ENCODE data around the gene PSMB2. TPM values are rescaled to one million over a fixed set of nuclear protein-coding genes. Genes with fewer than 3 reads are reported as not detected.

PSMB2 gene
- total RNA-seq, 2 experiments from 2014 or later, result 28.7 to 86.3 TPM

- ChIA-PET POLR2A (no interaction called here), CTCF (ENCODE audit: unreplicated experiment) (no interaction called here)
- TF ChIP-seq CTCF (conservative IDR thresholded peaks at IDR 0.05; ENCODE audit: low read length), result no peak
- no peak for TF ChIP-seq EZH2phosphoT487 (IDR thresholded peaks at IDR 0.05; ENCODE audit: borderline replicate concordance, low read depth, low read length)
- DNase-seq (ENCODE audit: low spot score), result no peak
- H3K9me2 ChIP-seq (ENCODE audit: insufficient read depth, low read length), result no peaks in the 10 kb centered on the region
- peaks cover 44% of the 10 kb centered on the region for H3K36me3 ChIP-seq (ENCODE audit: insufficient read depth, low read length)
- no peak overlapping the region for H3K4me2 ChIP-seq (ENCODE audit: low read length)
- no peak overlapping the region for H2AFZ ChIP-seq (ENCODE audit: low read length)
- H3K4me3 ChIP-seq (ENCODE audit: low read depth, low read length, poor library complexity, severe bottlenecking), result no peak overlapping the region
- H3K27ac ChIP-seq (ENCODE audit: low read depth, low read length, poor library complexity, severe bottlenecking), result no peak overlapping the region
- no peaks in the 10 kb centered on the region for H3K9me3 ChIP-seq (ENCODE audit: low read length)
- BruUV-seq (replicated peaks), result no TSS peak
- H3K79me2 ChIP-seq (ENCODE audit: insufficient read depth, low read depth, low read length), result peaks cover 11% of the 10 kb centered on the region; the same call in 1 of the 2 replicates
- peaks cover 25% of the 10 kb centered on the region for H3K4me1 ChIP-seq (ENCODE audit: insufficient read depth, low read length, poor library complexity, severe bottlenecking)
- intact Hi-C loops (cut with micrococcal nuclease; ENCODE audit: unreplicated experiment), result loop anchor here (5.0 kb wide), 1 partner anchor 47 kb away; no protein-coding TSS in a partner anchor
- H4K20me1 ChIP-seq (ENCODE audit: insufficient read depth, low read length), result no peaks in the 10 kb centered on the region
These were observed 86.8 kb downstream of the PSMB2 start for GRCh38 chr1:35554266-35555211.

DNA sequence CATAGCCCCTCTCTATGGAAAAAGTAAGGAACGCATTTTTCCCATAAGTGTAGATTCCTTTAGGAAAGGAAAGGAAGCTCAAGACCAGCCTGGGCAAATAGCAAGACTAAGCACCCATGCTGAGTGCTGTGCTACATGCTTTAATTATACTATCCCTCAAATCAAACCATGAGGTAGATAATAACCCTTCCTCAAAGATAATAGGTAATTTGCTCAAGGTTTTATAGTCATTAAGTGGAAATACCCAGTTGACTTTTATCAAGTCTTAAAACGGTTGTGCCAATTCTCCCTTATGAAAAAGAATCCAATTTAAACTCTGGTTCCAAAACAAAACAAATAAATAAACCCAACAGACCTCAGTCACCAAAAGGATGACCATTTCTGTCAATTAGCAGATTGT is 87.5 kb downstream of the PSMB2 start:
- H3K79me2 ChIP-seq (ENCODE audit: insufficient read depth, low read depth, low read length), result peaks cover 11% of the 10 kb centered on the region; the same call in 1 of the 2 replicates
- BruUV-seq (replicated peaks), result no TSS peak

More for the DNA sequence above, 87.5 kb downstream of the PSMB2 start:
- Histone ChIP-seq H3K9me3 (ENCODE audit: low read length) (no peaks in the 10 kb centered on the region), H2AFZ (ENCODE audit: low read length) (no peak overlapping the region), H3K4me3 (ENCODE audit: low read depth, low read length, poor library complexity, severe bottlenecking) (no peak overlapping the region), H3K27ac (ENCODE audit: low read depth, low read length, poor library complexity, severe bottlenecking) (no peak overlapping the region), H3K4me1 (ENCODE audit: insufficient read depth, low read length, poor library complexity, severe bottlenecking) (peaks cover 25% of the 10 kb centered on the region), H3K36me3 (ENCODE audit: insufficient read depth, low read length) (peaks cover 45% of the 10 kb centered on the region), H3K4me2 (ENCODE audit: low read length) (no peak overlapping the region), H3K9me2 (ENCODE audit: insufficient read depth, low read length) (no peaks in the 10 kb centered on the region), H4K20me1 (ENCODE audit: insufficient read depth, low read length) (no peaks in the 10 kb centered on the region)
- CTCF ChIA-PET (ENCODE audit: unreplicated experiment), result interaction anchor here (0.6 kb wide), 1 partner anchor 103 kb away, joined by 3 read pairs; no protein-coding TSS in a partner anchor
- POLR2A ChIA-PET, result no interaction called here
- no peak for DNase-seq (ENCODE audit: low spot score)
- TF ChIP-seq CTCF (conservative IDR thresholded peaks at IDR 0.05; ENCODE audit: low read length), result no peak
- no peak for TF ChIP-seq EZH2phosphoT487 (IDR thresholded peaks at IDR 0.05; ENCODE audit: borderline replicate concordance, low read depth, low read length)
- intact Hi-C loops (cut with micrococcal nuclease; ENCODE audit: unreplicated experiment), result no loop called here

Other genes with a start within 250 kb of the PSMB2 start
- gene KIAA0319L, start 84.1 kb downstream of the PSMB2 start, total RNA-seq (2014; rRNA removed; shearing (Covaris generic)), result 23.1 and 25.3 TPM in 2 replicates
- gene KIAA0319L, start 84.1 kb downstream of the PSMB2 start, total RNA-seq (2022), result 44.9 and 47.4 TPM in 2 replicates
- gene NCDN, start 83.7 kb downstream of the PSMB2 start, total RNA-seq (2014; rRNA removed; shearing (Covaris generic)), result 16.5 and 22.2 TPM in 2 replicates
- 25.8 and 30.1 TPM in 2 replicates for gene NCDN, start 83.7 kb downstream of the PSMB2 start, total RNA-seq (2022)
- 1.1 and 1.3 TPM in 2 replicates for gene TFAP2E, start 68.2 kb downstream of the PSMB2 start, total RNA-seq (2014; rRNA removed; shearing (Covaris generic))
- 1.2 and 1.4 TPM in 2 replicates for gene TFAP2E, start 68.2 kb downstream of the PSMB2 start, total RNA-seq (2022)
- gene C1orf216, start 77.4 kb upstream of the PSMB2 start, total RNA-seq (2014; rRNA removed; shearing (Covaris generic)), result 7.2 and 8.8 TPM in 2 replicates
- gene C1orf216, start 77.4 kb upstream of the PSMB2 start, total RNA-seq (2022), result 15.0 and 15.3 TPM in 2 replicates
- 28.7 and 33.2 TPM in 2 replicates for gene CLSPN, start 128.5 kb upstream of the PSMB2 start, total RNA-seq (2014; rRNA removed; shearing (Covaris generic))
- 67.9 and 68.5 TPM in 2 replicates for gene CLSPN, start 128.5 kb upstream of the PSMB2 start, total RNA-seq (2022)
- 6.5 and 14.1 TPM in 2 replicates for gene AGO4, start 166.5 kb upstream of the PSMB2 start, total RNA-seq (2014; rRNA removed; shearing (Covaris generic))
- gene AGO4, start 166.5 kb upstream of the PSMB2 start, total RNA-seq (2022), result 18.6 and 22.3 TPM in 2 replicates
- 5.8 and 8.1 TPM in 2 replicates for gene AGO1, start 241.7 kb upstream of the PSMB2 start, total RNA-seq (2014; rRNA removed; shearing (Covaris generic))
- 20.6 and 20.9 TPM in 2 replicates for gene AGO1, start 241.7 kb upstream of the PSMB2 start, total RNA-seq (2022)